NCI-H1436 treated with DMSO at 0.1 percent for 48 hours (cell line): ENCODE measurements around the gene GSG1L2.

ENCODE experiments used
- DNase-seq: peaks from one replicate; lab custom pipeline; 2025; lab: John Stamatoyannopoulos, UW

Gene GSG1L2

GRCh38 chr17:9824797-9825338 lies 3.0 kb upstream of the GSG1L2 start:
- DNase-seq: no peak

- DNase-seq: no peak
Measured at GRCh38 chr17:9824094-9824493, 2.2 kb upstream of the GSG1L2 start.

GRCh38 chr17:9820448-9820847 lies 1.4 kb downstream of the GSG1L2 start:
- no peak for DNase-seq

- no peak for DNase-seq
Measured at GRCh38 chr17:9818760-9819159, 3.1 kb downstream of the GSG1L2 start.

- no peak for DNase-seq
Measured at GRCh38 chr17:9817086-9817485, 4.8 kb downstream of the GSG1L2 start.

- DNase-seq: no peak
Measured at GRCh38 chr17:9816472-9816871, 5.4 kb downstream of the GSG1L2 start.

- DNase-seq: no peak
Measured at GRCh38 chr17:9814337-9814945, 7.4 kb downstream of the GSG1L2 start.

- DNase-seq: no peak
Measured at GRCh38 chr17:9813166-9813565, 8.7 kb downstream of the GSG1L2 start.

GRCh38 chr17:9811537-9811936 lies 10.3 kb downstream of the GSG1L2 start:
- DNase-seq: no peak

- DNase-seq: no peak
Measured at GRCh38 chr17:9811086-9811485, 10.8 kb downstream of the GSG1L2 start.

- DNase-seq: no peak
Measured at GRCh38 chr17:9810100-9810949, 11.6 kb downstream of the GSG1L2 start.

- DNase-seq: no peak
Measured at GRCh38 chr17:9809409-9809808, 12.5 kb downstream of the GSG1L2 start.

- no peak for DNase-seq
Measured at GRCh38 chr17:9806699-9807098, 15.2 kb downstream of the GSG1L2 start.

- no peak for DNase-seq
Measured at GRCh38 chr17:9805769-9806168, 16.1 kb downstream of the GSG1L2 start.

GRCh38 chr17:9802697-9803096 lies 19.2 kb downstream of the GSG1L2 start:
- no peak for DNase-seq

- DNase-seq: no peak
Measured at GRCh38 chr17:9802294-9802693, 19.6 kb downstream of the GSG1L2 start.

- no peak for DNase-seq
Measured at GRCh38 chr17:9801505-9801904, 20.4 kb downstream of the GSG1L2 start.

GRCh38 chr17:9798724-9799123 lies 23.2 kb downstream of the GSG1L2 start:
- DNase-seq: no peak

- DNase-seq: no peak
Measured at GRCh38 chr17:9798008-9798407, 23.9 kb downstream of the GSG1L2 start.

GRCh38 chr17:9792181-9792840 lies 29.6 kb downstream of the GSG1L2 start:
- no peak for DNase-seq

- DNase-seq: no peak
Measured at GRCh38 chr17:9790889-9791876, 30.7 kb downstream of the GSG1L2 start, which contains the start of gene DHRS7C. Gene DHRS7C, minus strand, starts transcription at chr17:9791592. Its CDS starts 308 bp downstream, at chr17:9791284.
